Mesenchymal stem cell (in vitro differentiated cells and primary cell): Measurements from ENCODE around the gene AK5.

Experiments
- DNase-seq: peaks from one replicate; pipeline ENCODE4 v3.0.0-alpha.2; 2013
- H2AFZ ChIP-seq: one replicate; pipeline ENCODE4 v1.6.1; 2013; ENCODE audit warnings: low read depth, mild to moderate bottlenecking, control low read depth, inconsistent platforms, low read length, moderate library complexity
- H2AK5ac ChIP-seq: 2 replicates; pipeline ENCODE4 v1.6.1; 2013; ENCODE audit warnings: low read length, moderate library complexity, mild to moderate bottlenecking, inconsistent platforms; ENCODE audit not compliant: severe bottlenecking
- H2BK120ac ChIP-seq: one replicate; pipeline ENCODE4 v1.6.1; 2013; ENCODE audit warnings: low read depth, mild to moderate bottlenecking, inconsistent platforms, low read length, moderate library complexity
- H2BK12ac ChIP-seq, 2 experiments: one replicate each; pipeline ENCODE4 v1.6.1; 2013; ENCODE audit warnings: inconsistent platforms in 2 of 2, low read length in 2 of 2, mild to moderate bottlenecking in 2 of 2, moderate library complexity in 2 of 2, control low read depth in 1 of 2
- H2BK15ac ChIP-seq: one replicate; pipeline ENCODE4 v1.6.1; 2013; ENCODE audit warnings: mild to moderate bottlenecking, low read depth, inconsistent platforms; ENCODE audit not compliant: poor library complexity, severe bottlenecking
- H2BK5ac ChIP-seq: 2 replicates; pipeline ENCODE4 v1.6.1; 2013; ENCODE audit warnings: low read depth, mild to moderate bottlenecking, low read length, control low read depth, inconsistent platforms; ENCODE audit not compliant: poor library complexity, severe bottlenecking
- H3K14ac ChIP-seq, 2 experiments: one replicate each; pipeline ENCODE4 v1.6.1; 2013; ENCODE audit warnings: inconsistent platforms in 2 of 2, low read length in 2 of 2, control low read depth in 1 of 2, mild to moderate bottlenecking in 1 of 2, moderate library complexity in 1 of 2
- H3K18ac ChIP-seq, 2 experiments: one replicate each; pipeline ENCODE4 v1.6.1; 2013; ENCODE audit warnings: inconsistent platforms in 2 of 2, low read length in 2 of 2, control low read depth in 1 of 2, low read depth in 1 of 2, mild to moderate bottlenecking in 1 of 2
- H3K23ac ChIP-seq, 2 experiments: one replicate each; pipeline ENCODE4 v1.6.1; 2013; ENCODE audit warnings: inconsistent platforms in 2 of 2, low read length in 2 of 2, mild to moderate bottlenecking in 2 of 2, moderate library complexity in 2 of 2, control low read depth in 1 of 2
- H3K27ac ChIP-seq: 2 replicates; pipeline ENCODE4 v1.5.1; 2013; ENCODE audit warnings: mild to moderate bottlenecking, moderate library complexity, low read length, control low read depth, inconsistent platforms; ENCODE audit not compliant: poor library complexity, severe bottlenecking
- H3K27me3 ChIP-seq, 2 experiments: 2 replicates each; pipeline versions ENCODE4 v1.6.1 to v1.7.0; 2013; ENCODE audit warnings: low read length in 2 of 2, mild to moderate bottlenecking in 2 of 2, moderate library complexity in 2 of 2, control low read depth in 1 of 2, inconsistent platforms in 1 of 2; ENCODE audit not compliant: control insufficient read depth in 1 of 2, insufficient read depth in 1 of 2
- H3K36me3 ChIP-seq, 2 experiments: 2 replicates each; pipeline versions ENCODE4 v1.6.1 to v1.7.0; 2013; ENCODE audit warnings: low read length in 2 of 2, control low read depth in 1 of 2, inconsistent platforms in 1 of 2, low read depth in 1 of 2, mild to moderate bottlenecking in 1 of 2; ENCODE audit not compliant: insufficient read depth in 2 of 2, control insufficient read depth in 1 of 2
- H3K4ac ChIP-seq, 2 experiments: one replicate each; pipeline ENCODE4 v1.6.1; 2013; ENCODE audit warnings: inconsistent platforms in 2 of 2, low read length in 2 of 2, mild to moderate bottlenecking in 2 of 2, moderate library complexity in 2 of 2, control low read depth in 1 of 2, low read depth in 1 of 2
- H3K4me1 ChIP-seq: 2 replicates; pipeline ENCODE4 v1.6.1; 2013; ENCODE audit warnings: low read depth, low read length, control low read depth; ENCODE audit not compliant: control insufficient read depth, insufficient read depth
- H3K4me2 ChIP-seq: 2 replicates; pipeline ENCODE4 v1.6.1; 2013; ENCODE audit warnings: low read length, mild to moderate bottlenecking, inconsistent platforms; ENCODE audit not compliant: poor library complexity, severe bottlenecking
- H3K4me3 ChIP-seq, 2 experiments: 2 replicates each; pipeline versions ENCODE4 v1.5.1 to v1.7.0; 2013; ENCODE audit warnings: low read length in 2 of 2, mild to moderate bottlenecking in 2 of 2, control low read depth in 1 of 2, low read depth in 1 of 2; ENCODE audit not compliant: insufficient read depth in 1 of 2
- H3K79me1 ChIP-seq: replicated peaks from 2 replicates; pipeline ENCODE4 v1.6.1; 2013; ENCODE audit warnings: mild to moderate bottlenecking, control low read depth, low read length, inconsistent platforms; ENCODE audit not compliant: poor library complexity, severe bottlenecking
- H3K9ac ChIP-seq: 2 replicates; pipeline ENCODE4 v1.7.0; 2013; ENCODE audit warnings: mild to moderate bottlenecking, low read length, moderate library complexity
- H3K9me3 ChIP-seq: 2 replicates; pipeline ENCODE4 v1.7.0; 2013; ENCODE audit warnings: mild to moderate bottlenecking, low read length; ENCODE audit not compliant: control insufficient read depth
- H4K8ac ChIP-seq: one replicate; pipeline ENCODE4 v1.6.1; 2013; ENCODE audit warnings: inconsistent platforms, mild to moderate bottlenecking, low read length, moderate library complexity
- H4K91ac ChIP-seq: one replicate; pipeline ENCODE4 v1.6.1; 2013; ENCODE audit warnings: mild to moderate bottlenecking, low read length, inconsistent platforms
- WGBS: methylation state at CpG from one replicate; pipeline ENCODE4 v1.1.7; 2013; ENCODE audit warnings: mixed read lengths; 5-methylcytosine and 5-hydroxymethylcytosine counted together

Gene AK5

GRCh38 chr1:77361621-77362020 is 79.8 kb downstream of the AK5 start:
- no peak overlapping the region for H3K27ac ChIP-seq
- H3K4ac ChIP-seq = no peak overlapping the region
- H3K79me1 ChIP-seq = peaks cover 11% of the 10 kb centered on the region
- no peaks in the 10 kb centered on the region for H3K27me3 ChIP-seq
- no peaks in the 10 kb centered on the region for H3K9me3 ChIP-seq
- H3K4me1 ChIP-seq = peaks cover 2% of the 10 kb centered on the region
- no peak overlapping the region for H2BK5ac ChIP-seq
- no peak overlapping the region for H2AFZ ChIP-seq
- H3K36me3 ChIP-seq = no peaks in the 10 kb centered on the region
- no peak overlapping the region for H3K4me3 ChIP-seq
- H2BK15ac ChIP-seq = no peak overlapping the region
- H3K9ac ChIP-seq = no peak overlapping the region
- H4K8ac ChIP-seq = peak overlapping the region; percentile 19
- H3K4me2 ChIP-seq = no peak overlapping the region
- no peak for DNase-seq
- H3K18ac ChIP-seq = peak overlapping the region in 1 of 2 experiments; percentile 70
- 99% methylated on average over 6 of the region's 7 CpGs for WGBS
- H2BK12ac ChIP-seq = peak overlapping the region; percentile 28 to 72
- H4K91ac ChIP-seq = no peak overlapping the region
- H2AK5ac ChIP-seq = no peak overlapping the region
- H2BK120ac ChIP-seq = no peak overlapping the region
- H3K23ac ChIP-seq = no peak overlapping the region
- H3K14ac ChIP-seq = no peak overlapping the region

GRCh38 chr1:77370161-77370560 is 88.3 kb downstream of the AK5 start:
- Histone ChIP-seq H3K4ac (peak overlapping the region; percentile 37 to 69), H2BK120ac (peak overlapping the region; percentile 75), H3K14ac (peak overlapping the region in 1 of 2 experiments; percentile 79), H3K79me1 (peaks cover 6% of the 10 kb centered on the region), H3K23ac (no peak overlapping the region), H2BK15ac (peak overlapping the region; percentile 15), H2BK5ac (peak overlapping the region; percentile 54), H4K8ac (peak overlapping the region; percentile 63), H3K4me3 (no peak overlapping the region), H3K18ac (peak overlapping the region; percentile 35 to 78), H2AFZ (no peak overlapping the region), H3K4me2 (peak overlapping the region; percentile 35), H2AK5ac (no peak overlapping the region), H3K9me3 (no peaks in the 10 kb centered on the region), H3K27ac (peak overlapping the region; percentile 96), H2BK12ac (peak overlapping the region; percentile 90), H3K9ac (peak overlapping the region; percentile 16), H3K27me3 (no peaks in the 10 kb centered on the region), H4K91ac (peak overlapping the region; percentile 87), H3K36me3 (no peaks in the 10 kb centered on the region), H3K4me1 (peaks cover 7% of the 10 kb centered on the region)
- WGBS = 5% methylated on average over 4 of the region's 4 CpGs
- DNase-seq = peak; percentile 91

GRCh38 chr1:77370583-77371306 is 88.9 kb downstream of the AK5 start:
- Histone ChIP-seq H3K27ac (peak overlapping the region; percentile 96), H2BK12ac (peak overlapping the region; percentile 88 to 91), H3K14ac (no peak overlapping the region), H3K9ac (no peak overlapping the region), H3K4me3 (no peak overlapping the region), H2BK5ac (peak overlapping the region; percentile 93), H3K9me3 (no peaks in the 10 kb centered on the region), H2BK15ac (peak overlapping the region; percentile 60), H3K18ac (peak overlapping the region; percentile 92 to 97), H3K79me1 (peaks cover 7% of the 10 kb centered on the region), H3K4me1 (peaks cover 5% of the 10 kb centered on the region), H3K4me2 (no peak overlapping the region), H2AFZ (no peak overlapping the region), H3K36me3 (no peaks in the 10 kb centered on the region), H3K27me3 (no peaks in the 10 kb centered on the region), H3K23ac (no peak overlapping the region), H4K91ac (peak overlapping the region; percentile 83), H2BK120ac (peak overlapping the region; percentile 96), H4K8ac (no peak overlapping the region), H3K4ac (peak overlapping the region; percentile 92 to 97), H2AK5ac (peak overlapping the region; percentile 6)
- peak; percentile 99 for DNase-seq
- WGBS = 4% methylated on average over 2 of the region's 2 CpGs

- H3K4me3 ChIP-seq = no peak overlapping the region
- H3K9ac ChIP-seq = no peak overlapping the region
- H3K4ac ChIP-seq = peak overlapping the region in 1 of 2 experiments; percentile 95
- H4K8ac ChIP-seq = no peak overlapping the region
- H3K36me3 ChIP-seq = no peaks in the 10 kb centered on the region
- H3K4me1 ChIP-seq = peaks cover 5% of the 10 kb centered on the region
- H2BK12ac ChIP-seq = no peak overlapping the region
- no peak overlapping the region for H3K23ac ChIP-seq
- H3K79me1 ChIP-seq = peaks cover 7% of the 10 kb centered on the region
- H4K91ac ChIP-seq = no peak overlapping the region
- H3K18ac ChIP-seq = peak overlapping the region; percentile 23 to 75
- H3K4me2 ChIP-seq = no peak overlapping the region
- H3K27ac ChIP-seq = peak overlapping the region; percentile 96
- H3K14ac ChIP-seq = no peak overlapping the region
- no peak overlapping the region for H2BK15ac ChIP-seq
- peak; percentile 76 for DNase-seq
- no peak overlapping the region for H2BK5ac ChIP-seq
- H2AK5ac ChIP-seq = no peak overlapping the region
- H2BK120ac ChIP-seq = peak overlapping the region; percentile 65
- WGBS = no CpG with 5 or more reads among the region's 1 CpG
- no peaks in the 10 kb centered on the region for H3K9me3 ChIP-seq
- no peak overlapping the region for H2AFZ ChIP-seq
- H3K27me3 ChIP-seq = no peaks in the 10 kb centered on the region
Observed at GRCh38 chr1:77371396-77371795, 89.6 kb downstream of the AK5 start.
